Inflammatory macrophage treated with lipopolysaccharide for 1 hour (primary cell): ENCODE measurements around the gene IL10RB.
"Not testable (repeated sequence)": the region's sequence is repeated elsewhere in the genome, so short reads cannot be mapped to it uniquely, and the experiment has no call there.

Source experiments
- DNase-seq, 2 donors: peaks; one replicate each; pipeline ENCODE4 v3.0.0-alpha.2; 2020 to 2022

The IL10RB gene

DNA sequence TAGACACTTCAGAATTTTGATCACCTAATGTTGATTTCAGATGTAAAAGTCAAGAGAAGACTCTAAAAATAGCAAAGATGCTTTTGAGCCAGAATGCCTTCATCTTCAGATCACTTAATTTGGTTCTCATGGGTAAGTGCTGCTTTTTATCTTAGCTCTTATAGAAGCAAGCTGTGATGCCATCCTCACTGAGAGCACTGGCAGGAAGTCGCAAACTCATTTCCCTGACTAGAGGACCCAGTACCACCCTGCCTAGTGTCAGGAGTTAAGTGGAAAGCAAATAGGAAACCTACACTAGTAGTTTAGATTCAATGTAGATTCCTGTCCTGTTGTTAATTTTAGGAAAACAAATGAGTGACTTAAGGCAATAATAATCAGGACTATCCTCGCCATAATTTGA lies 24.3 kb upstream of the IL10RB start:
- no peak for DNase-seq

DNA sequence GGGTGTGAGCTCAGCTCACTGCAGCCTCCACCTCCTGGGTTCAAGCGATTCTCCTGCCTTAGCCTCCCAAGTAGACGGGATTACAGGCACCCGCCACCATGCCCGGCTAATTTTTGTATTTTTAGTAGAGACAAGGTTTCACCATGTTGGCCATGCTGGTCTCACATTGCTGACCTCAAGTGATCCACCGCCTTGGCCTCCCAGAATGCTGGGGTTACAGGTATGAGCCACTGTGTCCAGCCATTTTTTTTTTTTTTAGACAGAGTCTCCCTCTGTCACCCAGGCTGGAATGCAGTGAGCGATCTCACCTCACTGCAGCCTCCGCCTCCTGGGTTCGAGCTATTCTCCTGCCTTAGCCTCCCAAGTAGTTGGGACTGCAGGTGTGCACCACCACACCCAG lies 23.3 kb upstream of the IL10RB start:
- DNase-seq = not testable (repeated sequence)

DNA sequence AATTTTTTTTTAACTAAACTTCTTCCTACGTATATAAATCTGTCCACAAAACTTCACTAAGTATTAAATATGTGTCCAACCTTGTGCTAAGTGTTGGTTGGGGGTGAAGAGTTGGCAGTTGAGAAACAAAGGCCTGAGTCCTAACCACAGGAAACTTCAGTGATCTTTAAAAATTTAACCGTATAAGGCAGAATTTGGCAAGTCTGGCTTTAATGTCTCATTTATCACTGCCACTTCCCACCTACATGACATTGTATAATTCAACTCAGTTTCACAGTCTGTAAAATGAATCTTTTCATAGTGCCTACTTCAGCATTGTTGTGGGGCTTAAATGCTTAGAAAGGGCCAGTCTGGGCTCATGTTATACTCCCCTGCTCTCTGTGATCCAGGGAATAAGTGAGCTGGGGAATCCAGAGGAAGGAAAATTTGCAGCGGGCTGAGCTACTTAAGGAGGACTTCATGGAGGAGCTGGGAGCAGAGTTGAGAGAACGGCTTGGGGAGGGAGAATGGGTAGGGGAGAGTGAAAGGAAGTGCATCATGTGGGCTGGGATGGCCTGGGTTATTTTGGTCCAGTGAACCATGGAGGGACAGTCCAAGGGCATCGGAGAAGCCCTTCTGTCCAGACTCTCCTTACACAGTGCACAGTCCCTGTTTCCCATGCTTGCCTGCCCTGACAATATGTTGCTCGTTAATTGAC lies 21.9 kb upstream of the IL10RB start:
- DNase-seq = no peak

DNA sequence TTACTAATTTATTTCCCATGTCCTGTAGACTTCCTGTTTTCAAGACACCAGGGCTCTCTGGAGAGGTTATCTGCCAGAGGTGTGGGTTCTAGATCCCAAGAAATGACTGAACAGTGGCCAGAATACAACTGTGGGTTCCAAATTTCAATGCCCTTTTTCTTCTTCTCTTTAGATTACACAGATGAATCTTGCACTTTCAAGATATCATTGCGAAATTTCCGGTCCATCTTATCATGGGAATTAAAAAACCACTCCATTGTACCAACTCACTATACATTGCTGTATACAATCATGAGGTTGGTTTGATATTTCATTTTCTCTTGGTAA lies 21.4 kb upstream of the IL10RB start:
- DNase-seq = peak in 1 of 2 donors; percentile 35

DNA sequence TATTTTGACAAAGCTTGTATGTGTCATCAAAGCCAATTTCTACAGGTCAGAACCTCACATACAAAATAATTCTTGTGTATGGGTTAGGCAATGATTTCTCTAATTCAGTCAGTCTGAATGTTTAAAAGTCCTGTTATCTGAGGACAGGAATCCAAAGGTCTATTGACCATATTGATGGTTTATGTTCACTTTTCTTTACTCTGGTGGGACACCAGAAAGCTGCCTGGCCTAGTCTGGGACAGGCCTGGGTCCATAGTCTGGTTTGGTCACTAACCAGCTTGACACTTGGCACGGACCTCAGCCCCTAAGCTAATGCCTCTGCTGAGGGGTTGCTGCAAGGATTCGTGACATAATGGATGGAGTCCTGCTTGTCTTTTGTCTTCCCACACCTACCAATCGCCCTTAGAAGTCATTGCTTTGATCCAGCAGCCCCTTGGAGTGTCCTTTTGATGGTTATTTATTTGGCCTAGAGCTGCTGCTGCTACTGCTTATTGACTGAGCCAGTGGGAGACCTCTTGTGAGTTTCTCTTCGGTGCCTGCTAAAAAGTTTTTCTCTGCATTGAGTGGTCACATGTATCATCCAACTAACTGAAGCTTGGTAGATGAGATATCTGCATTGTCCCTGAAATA lies 20.8 kb upstream of the IL10RB start:
- DNase-seq = no peak

DNA sequence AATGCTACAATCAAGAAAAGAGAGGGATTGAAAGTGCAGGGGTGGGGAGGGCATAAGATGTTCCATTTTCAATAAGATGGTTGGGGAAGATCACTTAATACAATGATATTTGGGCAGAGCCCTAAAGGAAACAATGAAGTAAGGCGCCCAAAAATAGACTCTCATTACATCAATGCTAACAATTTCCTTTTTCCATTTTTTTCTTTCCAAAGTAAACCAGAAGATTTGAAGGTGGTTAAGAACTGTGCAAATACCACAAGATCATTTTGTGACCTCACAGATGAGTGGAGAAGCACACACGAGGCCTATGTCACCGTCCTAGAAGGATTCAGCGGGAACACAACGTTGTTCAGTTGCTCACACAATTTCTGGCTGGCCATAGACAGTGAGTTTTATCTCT lies 19.7 kb upstream of the IL10RB start:
- DNase-seq = no peak

DNA sequence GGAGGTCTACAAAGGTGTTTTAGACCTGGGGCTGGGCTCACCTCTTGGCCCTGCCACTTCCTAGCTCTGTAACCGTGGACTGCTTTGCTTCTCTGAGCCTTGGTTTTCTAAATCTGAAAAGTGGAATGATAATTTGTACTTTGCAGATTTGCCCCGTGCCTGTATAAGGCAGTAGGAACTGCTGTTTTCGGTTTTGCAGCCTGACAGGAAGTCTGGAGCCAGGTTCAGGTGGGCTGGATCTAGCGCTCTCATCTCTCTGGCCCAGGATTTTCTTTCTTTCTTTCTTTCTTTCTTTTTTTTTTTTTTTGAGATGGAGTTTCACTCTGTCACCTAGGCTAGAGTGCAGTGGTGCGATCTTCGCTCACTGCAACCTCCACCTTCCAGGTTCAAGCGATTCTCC lies 19.2 kb upstream of the IL10RB start:
- DNase-seq = no peak

DNA sequence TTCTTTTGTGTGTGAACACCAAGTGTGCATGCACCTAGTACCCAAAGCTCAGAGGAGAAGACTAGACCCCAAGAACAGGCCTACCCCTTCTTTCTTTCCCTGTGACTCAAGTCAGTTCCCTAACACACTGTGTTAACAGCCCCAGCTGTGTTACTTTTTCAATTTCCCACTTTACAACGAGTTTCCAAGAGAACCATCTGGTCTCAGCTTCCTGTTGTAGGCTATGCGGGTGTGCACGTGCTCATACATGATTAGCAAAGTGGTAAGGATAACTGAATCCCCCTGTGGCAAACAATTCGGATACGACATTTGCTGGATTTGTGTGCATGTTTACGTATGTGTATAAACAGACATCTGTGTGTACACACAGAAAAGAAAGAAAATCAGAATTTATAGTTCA lies 18.6 kb upstream of the IL10RB start:
- no peak for DNase-seq

DNA sequence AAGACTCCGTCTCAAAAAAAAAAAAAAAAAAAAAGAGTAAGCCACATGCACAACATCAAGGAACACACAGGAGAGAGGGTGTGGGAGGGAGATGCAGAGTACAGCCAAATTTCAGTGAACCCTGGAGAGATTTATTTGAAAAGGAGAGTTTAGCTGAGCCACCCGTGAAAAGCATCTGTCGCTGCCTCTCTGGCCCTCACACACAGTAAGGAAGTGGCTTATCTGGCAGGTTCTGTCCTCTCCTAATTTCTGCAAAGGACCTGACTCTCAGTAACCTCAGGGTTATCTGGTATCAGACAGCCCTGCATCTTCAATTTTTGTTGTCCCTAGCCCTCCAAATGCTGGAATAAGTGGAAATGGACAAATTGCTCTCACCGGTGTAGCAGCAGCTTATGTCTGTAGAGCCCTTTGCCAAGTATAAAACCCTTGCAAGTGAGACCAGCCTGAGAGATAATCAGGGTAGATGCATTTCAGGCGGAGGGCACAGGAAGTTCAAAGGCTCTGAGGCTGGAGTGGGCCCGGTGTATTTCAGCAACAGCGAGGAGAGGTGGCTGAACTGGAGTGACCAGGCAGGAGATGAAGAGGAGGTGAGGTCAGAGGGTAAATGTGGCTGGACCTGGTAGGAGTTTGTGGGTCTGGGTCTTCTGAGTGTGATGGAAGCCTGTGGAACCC lies 16.7 kb upstream of the IL10RB start:
- no peak for DNase-seq

DNA sequence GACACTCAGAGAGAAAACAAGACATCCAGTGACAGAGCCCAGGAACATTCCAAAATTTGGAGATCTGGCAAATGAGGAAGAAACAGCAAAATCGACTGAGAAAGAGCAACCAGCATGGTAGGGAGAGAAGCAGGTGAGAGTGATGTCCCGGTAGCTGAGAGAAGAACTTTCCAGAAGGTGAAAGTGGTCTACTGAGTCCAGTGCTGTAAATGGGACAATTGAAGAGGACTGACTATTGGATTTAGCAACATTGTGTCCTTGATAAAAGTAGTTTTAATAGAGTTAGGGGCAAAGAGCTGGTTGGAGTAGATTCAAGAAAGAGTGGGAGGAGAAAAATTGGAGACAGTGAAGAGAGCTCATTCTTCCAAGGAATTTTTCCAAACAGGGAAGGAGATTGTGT lies 15.0 kb upstream of the IL10RB start:
- DNase-seq = no peak

DNA sequence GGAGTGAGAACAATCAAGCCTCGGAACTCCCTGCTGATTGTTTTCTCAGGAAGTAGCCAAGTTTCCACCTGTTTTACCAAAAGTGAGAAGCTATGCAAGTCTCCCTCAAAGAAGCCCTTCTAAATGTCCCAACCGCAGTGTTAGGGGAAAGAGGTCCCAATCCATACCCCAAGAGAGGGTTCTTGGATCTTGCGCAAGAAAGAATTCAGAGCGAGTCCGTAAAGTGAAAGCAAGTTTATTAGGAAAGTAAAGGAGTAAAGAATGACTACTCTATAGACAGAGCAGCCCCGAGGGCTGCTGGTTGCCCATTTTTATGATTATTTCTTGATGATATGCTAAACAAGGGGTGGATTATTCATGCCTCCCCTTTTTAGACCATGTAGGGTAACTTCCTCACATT lies 12.8 kb upstream of the IL10RB start:
- DNase-seq = not testable (repeated sequence)

DNA sequence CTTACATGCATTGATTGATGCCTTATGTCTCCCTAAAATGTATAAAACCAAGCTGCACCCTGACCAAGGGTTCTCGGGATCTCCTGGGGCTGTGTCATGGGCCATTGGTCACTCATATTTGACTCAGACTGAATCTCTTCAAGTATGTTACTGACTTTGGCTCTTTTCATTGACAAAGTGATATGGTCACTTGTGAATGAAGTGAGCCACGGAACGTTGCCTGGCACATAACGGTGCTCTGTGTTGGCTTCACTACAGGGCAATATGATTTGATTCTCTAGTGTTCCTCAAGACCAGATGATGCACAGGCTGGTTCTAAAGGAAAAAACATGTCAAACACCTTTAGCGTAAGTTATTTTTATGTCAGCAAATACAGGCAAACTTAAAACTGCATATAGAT lies 11.4 kb upstream of the IL10RB start:
- DNase-seq = no peak

DNA sequence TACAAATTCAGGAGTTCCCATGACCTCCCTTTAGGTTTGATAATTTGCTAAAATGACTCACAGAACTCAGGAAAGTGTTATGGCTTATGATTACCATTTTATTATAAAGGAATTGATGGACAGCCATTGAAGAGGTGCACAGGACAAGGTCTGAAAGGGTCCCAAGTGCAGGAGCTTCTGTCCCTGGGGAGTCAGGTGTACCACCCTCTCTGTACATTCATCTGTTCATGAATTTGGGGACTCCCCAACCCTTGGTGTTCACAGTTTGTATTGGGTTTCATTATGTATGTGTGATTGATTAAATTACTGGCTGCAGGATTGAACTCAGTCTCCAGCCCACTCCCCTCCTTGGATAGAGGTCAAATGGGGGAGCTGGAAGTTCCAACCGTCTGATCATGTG lies 10.8 kb upstream of the IL10RB start:
- no peak for DNase-seq

DNA sequence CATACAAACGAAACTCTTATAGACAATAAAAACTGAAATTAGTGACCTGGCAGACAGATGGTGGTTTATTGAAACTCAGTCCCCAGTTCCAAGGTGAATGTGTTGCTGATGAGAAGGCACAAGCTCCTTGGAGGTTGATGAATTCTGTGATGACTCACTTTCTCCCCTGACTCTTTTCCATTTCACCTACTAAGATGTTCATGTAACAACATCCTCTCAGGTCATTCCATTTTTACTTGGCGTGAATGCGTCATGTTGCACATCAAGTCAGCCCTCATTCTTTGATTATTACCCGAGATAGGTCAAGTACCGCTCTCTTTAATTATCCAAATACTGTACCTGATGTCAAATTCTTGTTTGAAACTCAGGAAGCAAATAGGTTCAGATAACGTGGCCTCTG lies 10.1 kb upstream of the IL10RB start:
- no peak for DNase-seq

DNA sequence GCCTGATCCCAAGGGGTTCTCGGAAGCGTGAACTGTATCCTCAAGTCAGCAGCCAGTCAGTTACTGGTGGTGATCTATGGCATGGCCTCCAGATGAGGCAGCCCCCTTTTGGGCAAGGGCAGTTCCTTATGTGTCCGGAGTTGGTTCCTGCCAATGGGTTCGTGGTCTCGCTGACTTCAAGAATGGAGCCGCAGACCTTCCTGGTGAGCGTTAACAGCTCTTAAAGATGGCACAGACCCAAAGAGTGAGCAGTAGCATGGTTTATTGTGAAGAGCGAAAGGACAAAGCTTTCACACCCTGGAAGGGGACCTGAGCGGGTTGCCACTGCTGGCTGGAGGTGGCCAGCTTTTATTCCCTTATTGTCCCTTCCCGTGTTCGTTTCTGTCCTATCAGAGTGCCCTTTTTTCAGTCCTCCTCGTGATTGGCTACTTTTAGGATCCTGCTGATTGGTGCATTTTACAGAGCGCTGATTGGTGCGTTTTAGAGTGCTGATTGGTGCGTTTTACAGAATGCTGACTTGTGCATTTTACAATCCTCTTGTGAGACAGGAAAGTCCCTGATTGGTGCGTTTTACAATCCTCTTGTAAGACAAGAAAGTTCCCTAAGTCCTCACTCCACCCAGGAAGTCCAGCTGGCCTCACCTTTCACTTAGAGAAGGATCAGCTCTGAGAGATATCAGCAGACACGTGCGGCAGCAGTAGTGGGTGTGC lies 8.9 kb upstream of the IL10RB start:
- no peak for DNase-seq

DNA sequence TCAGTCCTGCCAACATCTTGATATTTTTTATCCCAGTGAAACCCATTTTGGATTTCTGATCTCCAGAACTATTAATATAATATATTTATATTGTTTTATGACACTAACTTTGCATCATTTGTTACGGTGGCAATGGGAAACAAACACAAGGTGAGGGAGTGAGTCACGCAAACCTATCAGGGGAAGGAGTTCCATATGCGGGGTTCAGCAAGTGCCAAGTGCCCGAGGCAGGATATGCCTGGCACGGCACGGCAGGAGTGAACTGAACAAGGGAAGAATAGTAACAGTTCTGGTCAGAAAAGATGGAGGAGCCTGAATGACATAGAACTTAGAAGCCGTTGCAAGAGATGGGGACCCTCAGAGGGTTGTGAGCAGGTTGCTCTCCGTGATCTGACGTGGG lies 7.7 kb upstream of the IL10RB start:
- DNase-seq = no peak

DNA sequence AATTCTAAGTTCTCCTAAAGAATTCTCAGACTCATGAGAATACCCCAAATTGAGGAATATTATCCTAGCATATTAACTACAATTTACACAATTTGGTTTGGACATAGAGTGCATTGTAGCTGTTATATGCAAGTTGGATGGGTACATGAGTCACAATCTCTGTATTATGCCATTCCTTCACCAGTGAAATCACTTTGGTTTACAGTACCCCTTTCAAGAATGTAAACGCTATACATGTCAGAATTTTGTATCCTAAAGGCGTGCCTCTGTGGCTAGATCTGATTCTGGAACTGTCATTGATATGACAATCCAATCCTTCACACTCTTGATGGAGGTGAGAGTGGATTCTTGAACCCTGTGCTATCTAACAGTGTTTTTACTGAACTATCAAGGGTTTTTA lies 6.7 kb upstream of the IL10RB start:
- DNase-seq = no peak

DNA sequence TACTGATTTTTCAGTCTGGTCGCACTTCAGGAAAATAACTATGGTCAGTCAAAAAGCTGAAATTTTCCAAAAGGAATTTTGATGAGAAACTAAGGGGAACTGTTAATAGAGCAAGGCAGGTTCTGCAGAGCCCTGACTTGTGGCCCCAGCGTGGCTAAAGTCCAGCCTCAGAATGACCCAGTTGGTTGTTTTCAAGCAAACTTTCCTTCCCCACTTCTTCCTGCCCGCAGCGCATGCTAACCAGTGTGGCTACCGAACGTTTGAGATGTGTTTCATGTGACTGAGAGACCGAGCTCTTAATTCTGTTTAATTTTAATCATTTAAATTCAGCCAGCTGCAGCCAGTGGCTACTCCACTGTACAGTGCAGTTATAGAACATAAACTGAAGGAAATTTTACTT lies 6.2 kb upstream of the IL10RB start:
- no peak for DNase-seq

DNA sequence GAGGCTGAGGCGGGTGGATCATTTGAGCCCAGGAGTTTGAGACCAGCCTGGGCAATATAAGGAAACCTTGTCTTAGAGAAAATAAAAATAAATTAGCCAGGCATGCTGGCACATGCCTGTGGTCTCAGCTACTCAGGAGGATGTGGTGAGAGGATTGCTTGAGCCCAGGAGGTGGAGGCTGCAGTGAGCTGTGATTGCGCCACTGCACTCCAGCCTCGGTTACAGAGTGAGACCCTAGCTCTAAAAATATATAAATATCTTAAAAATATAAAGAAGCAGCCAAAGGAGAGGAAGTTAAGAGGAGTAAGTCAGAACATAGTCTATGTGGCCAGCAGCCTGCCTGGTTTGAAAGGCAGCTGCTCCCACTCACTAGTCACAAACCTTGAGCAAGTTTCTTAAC lies 4.5 kb upstream of the IL10RB start:
- DNase-seq = peak in 1 of 2 donors; percentile 30

DNA sequence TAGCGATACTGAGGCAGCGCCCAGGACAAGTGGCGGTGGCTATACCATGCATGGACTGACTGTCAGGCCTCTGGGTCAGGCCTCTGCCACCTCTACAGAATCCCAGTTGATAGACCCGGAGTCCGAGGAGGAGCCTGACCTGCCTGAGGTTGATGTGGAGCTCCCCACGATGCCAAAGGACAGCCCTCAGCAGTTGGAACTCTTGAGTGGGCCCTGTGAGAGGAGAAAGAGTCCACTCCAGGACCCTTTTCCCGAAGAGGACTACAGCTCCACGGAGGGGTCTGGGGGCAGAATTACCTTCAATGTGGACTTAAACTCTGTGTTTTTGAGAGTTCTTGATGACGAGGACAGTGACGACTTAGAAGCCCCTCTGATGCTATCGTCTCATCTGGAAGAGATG lies 3.2 kb upstream of the IL10RB start:
- no peak for DNase-seq

DNA sequence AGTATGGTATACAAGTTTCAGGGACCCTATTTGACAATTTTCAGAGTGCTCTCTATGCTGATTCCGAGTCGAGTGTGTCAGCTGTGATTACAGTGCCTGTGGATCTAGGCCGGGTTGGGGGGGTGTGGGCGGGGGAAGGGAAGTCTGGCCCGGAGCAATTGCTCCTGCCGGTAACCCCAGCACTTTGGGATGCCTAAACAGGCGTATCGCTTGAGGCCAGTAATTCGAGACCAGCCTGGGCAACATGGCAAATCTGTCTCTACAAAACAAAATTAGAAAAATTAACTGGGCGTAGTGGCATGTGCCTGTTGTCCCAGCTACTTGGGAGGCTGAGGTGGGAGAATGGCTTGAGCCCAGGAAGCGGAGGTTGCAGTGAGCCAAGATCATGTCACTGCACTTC lies 1.6 kb upstream of the IL10RB start:
- no peak for DNase-seq

DNA sequence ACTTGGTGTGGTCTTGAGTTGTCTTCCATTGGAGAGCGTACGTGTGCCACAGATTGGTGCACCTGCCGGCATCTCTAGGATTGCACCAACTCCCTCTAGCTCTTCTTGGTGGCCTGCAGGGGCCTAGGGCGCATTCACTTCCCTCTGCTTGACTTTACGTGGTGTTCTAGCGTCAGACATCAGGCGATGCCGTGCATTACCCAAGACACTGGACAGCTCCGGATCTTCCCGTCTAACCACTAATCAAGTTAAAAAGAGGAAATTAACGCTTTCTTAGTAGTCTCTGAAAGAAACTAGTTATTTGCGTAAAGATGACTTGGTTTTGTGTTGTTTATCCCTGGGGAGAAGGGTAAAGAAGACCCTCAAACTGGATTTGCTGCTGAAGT lies 510 bp upstream of the IL10RB start:
- peak; percentile 92 to 96 for DNase-seq

DNA sequence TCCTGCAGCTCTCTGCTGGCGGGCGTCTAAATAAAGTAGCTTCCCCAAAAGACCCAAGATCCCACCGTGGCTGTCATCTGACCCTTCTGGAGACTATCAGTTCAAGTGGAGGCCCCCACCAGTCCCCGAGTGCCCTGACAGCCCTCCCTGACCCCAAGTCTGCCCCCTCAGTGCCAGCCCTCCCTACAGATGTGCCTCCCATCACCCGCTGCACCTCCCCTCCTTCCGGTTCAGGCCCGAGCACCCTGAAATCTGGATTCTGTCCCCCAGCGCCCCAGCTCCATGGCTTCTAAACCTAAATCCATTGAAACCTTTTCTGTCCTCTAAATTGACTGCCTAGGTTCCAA lies 595 bp downstream of the IL10RB start:
- DNase-seq = no peak

DNA sequence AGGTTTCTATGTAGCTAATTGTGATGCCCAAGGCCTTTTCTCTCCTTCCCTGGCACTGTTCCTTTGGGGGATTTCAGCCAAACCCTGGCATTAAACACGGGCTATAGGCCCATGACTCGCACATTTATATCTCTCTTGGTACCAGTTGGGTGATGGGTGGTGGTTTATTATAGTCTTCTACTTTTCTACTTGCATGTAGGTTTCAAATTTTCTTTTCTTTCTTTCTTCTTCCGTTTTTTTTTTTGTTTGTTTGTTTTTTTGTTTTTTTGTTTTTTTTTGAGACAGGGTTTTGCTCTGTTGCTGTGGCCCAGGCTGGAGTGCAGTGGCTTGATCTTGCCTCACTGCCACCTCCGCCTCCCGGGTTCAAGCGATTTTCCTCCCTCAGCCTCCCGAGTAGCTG lies 1.1 kb downstream of the IL10RB start:
- no peak for DNase-seq
